GM12875 (cell line): ENCODE results near the gene TMEM234.

Source experiments
- H3K4me3 ChIP-seq: one replicate; pipeline ENCODE4 v1.5.1; 2011; ENCODE audit warnings: low read depth, low read length, control low read depth
- CTCF ChIP-seq: IDR thresholded peaks from 2 replicates; pipeline ENCODE4 v1.5.1; 2011; ENCODE audit warnings: low read depth, mild to moderate bottlenecking, control low read depth, inconsistent platforms, low read length, moderate library complexity, borderline replicate concordance; ENCODE audit not compliant: insufficient read depth

TMEM234 gene

GRCh38 chr1:32239337-32239736 is 17.2 kb upstream of the TMEM234 start:
- no peak overlapping the region for H3K4me3 ChIP-seq
- no peak for TF ChIP-seq CTCF

- no peak for TF ChIP-seq CTCF
- H3K4me3 ChIP-seq, result no peak overlapping the region
Observed at GRCh38 chr1:32234792-32235191, 12.6 kb upstream of the TMEM234 start.

- no peak overlapping the region for H3K4me3 ChIP-seq
- no peak for TF ChIP-seq CTCF
Observed at GRCh38 chr1:32232558-32233304, 10.6 kb upstream of the TMEM234 start.

- no peak overlapping the region for H3K4me3 ChIP-seq
- no peak for TF ChIP-seq CTCF
Observed at GRCh38 chr1:32231843-32232432, 9.8 kb upstream of the TMEM234 start.

- H3K4me3 ChIP-seq, result no peak overlapping the region
- TF ChIP-seq CTCF, result no peak
Observed at GRCh38 chr1:32228771-32229170, 6.6 kb upstream of the TMEM234 start.

- H3K4me3 ChIP-seq, result no peak overlapping the region
- TF ChIP-seq CTCF, result no peak
Observed at GRCh38 chr1:32224285-32224684, 2.1 kb upstream of the TMEM234 start.

GRCh38 chr1:32223683-32224082 is 1.5 kb upstream of the TMEM234 start:
- no peak overlapping the region for H3K4me3 ChIP-seq
- TF ChIP-seq CTCF, result no peak
